Aorta (tissue), 5 donors: ENCODE results near the gene ACAP3. TPM values are rescaled to one million over a fixed set of nuclear protein-coding genes. Genes with fewer than 3 reads are reported as not detected.

ENCODE experiments used
- ATAC-seq: fragments of 200-7000 bp; cut with Tn5 transposase; one replicate; pipeline ENCODE4 v1.9.1; 2022; ENCODE audit warnings: moderate library complexity; ENCODE audit not compliant: low FRiP score
- DNase-seq, 2 donors: peaks; one replicate each; pipeline ENCODE4 v3.0.0-alpha.2; 2020
- H3K27ac ChIP-seq, 2 donors: one replicate each; pipeline ENCODE4 v1.5.1; 2013; ENCODE audit warnings: low read length in 2 of 2, mild to moderate bottlenecking in 2 of 2, moderate library complexity in 2 of 2, control low read depth in 1 of 2, inconsistent platforms in 1 of 2, low read depth in 1 of 2
- H3K27me3 ChIP-seq, 2 donors: one replicate each; pipeline ENCODE4 v1.6.1; 2013; ENCODE audit warnings: control low read depth in 1 of 2, low read length in 1 of 2, mild to moderate bottlenecking in 1 of 2, moderate library complexity in 1 of 2; ENCODE audit not compliant: insufficient read depth in 2 of 2, control insufficient read depth in 1 of 2
- H3K36me3 ChIP-seq, 2 donors: one replicate each; pipeline ENCODE4 v1.6.1; 2013; ENCODE audit warnings: control low read depth in 1 of 2, low read length in 1 of 2, mild to moderate bottlenecking in 1 of 2; ENCODE audit not compliant: insufficient read depth in 2 of 2, control insufficient read depth in 1 of 2
- H3K4me1 ChIP-seq, 2 donors: one replicate each; pipeline ENCODE4 v1.6.1; 2013; ENCODE audit warnings: low read length in 2 of 2, control low read depth in 1 of 2, mild to moderate bottlenecking in 1 of 2, moderate library complexity in 1 of 2; ENCODE audit not compliant: insufficient read depth in 2 of 2, control insufficient read depth in 1 of 2
- H3K4me3 ChIP-seq, 2 donors: one replicate each; pipeline ENCODE4 v1.5.1; 2013; ENCODE audit warnings: low read length in 2 of 2, control low read depth in 1 of 2, mild to moderate bottlenecking in 1 of 2
- H3K9me3 ChIP-seq: one replicate; pipeline ENCODE4 v1.6.1; 2013; ENCODE audit warnings: mild to moderate bottlenecking, low read length; ENCODE audit not compliant: control insufficient read depth
- WGBS, 2 donors: extraction: QIAGEN DNeasy Blood & Tissue Kit; methylation state at CpG; one replicate each; pipeline ENCODE4 v1.1.7; 2013; 5-methylcytosine and 5-hydroxymethylcytosine counted together
- intact Hi-C, 2 donors: fragments of 100-400 bp; cut with DNase I; formaldehyde crosslinking; loops; one replicate each; pipeline versions ENCODE4 v1.14.2 to v1.15.0; 2022
- polyA plus RNA-seq, 2 donors: library from polyadenylated mRNA; stranded (reverse); fragments of 200-250 nt; gene quantifications; one replicate each; pipeline ENCODE4 v1.2.3, GENCODE V29; 2013
- total RNA-seq, 2 donors: library from RNA; stranded (reverse); fragmentation: NEBNext Ultra II Directional; extraction: Animal tissue kit (Norgen Biotek cat#: 25700); gene quantifications; one replicate each; pipeline ENCODE4 v1.2.1, GENCODE V29; 2021
- donor health status: healthy with polysubstance abuse.
- donor health status: Bipolar disorder and iron deficiency.
- donor health status: DM: no; HTN: no; CAD: no.
- donor health status: DM: no; HTN: no; CAD: no.
- donor health status: DM: yes; HTN: yes; CAD: no.

Gene ACAP3
- total and polyA plus RNA-seq, 4 donors = 10.6 to 69.2 (median 44.4) TPM

DNA sequence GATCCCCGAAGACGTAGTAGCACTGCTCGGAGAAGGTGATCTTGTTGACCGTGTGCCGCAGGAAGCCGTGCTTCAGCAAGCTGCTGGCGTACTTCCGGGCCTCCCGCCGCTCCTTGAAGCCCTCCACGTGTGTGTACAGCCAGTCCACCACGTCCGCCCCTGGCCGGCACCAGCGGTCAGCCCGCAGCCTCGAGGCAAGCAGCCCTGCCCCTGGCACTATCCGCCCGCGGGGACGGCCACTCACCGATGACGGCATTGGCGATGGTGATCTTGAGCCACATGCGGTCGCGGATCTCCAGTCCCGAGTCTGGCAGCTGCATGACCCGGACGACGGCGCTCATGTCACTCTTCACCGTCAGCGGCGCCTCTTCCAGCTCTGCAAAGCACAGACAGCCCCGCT, 30.5 kb upstream of the ACAP3 start:
- 94 to 95% methylated on average over 36 of the region's 36 CpGs for WGBS, 2 donors
- no peaks in the 10 kb centered on the region for H3K4me1 ChIP-seq
- ATAC-seq (no peak), DNase-seq (no peak)
- H3K36me3 ChIP-seq = peaks cover 0 to 4% of the 10 kb centered on the region in 2 donors
- intact Hi-C loops = no loop called here
- no peaks in the 10 kb centered on the region for H3K9me3 ChIP-seq
- no peak overlapping the region for H3K27ac ChIP-seq
- no peaks in the 10 kb centered on the region for H3K27me3 ChIP-seq
- H3K4me3 ChIP-seq = no peak overlapping the region

GRCh38 chr1:1337793-1338147, 30.0 kb upstream of the ACAP3 start:
- H3K36me3 ChIP-seq = peaks cover 0 to 4% of the 10 kb centered on the region in 2 donors
- no peak overlapping the region for H3K27ac ChIP-seq
- no peak for DNase-seq
- H3K4me1 ChIP-seq = no peaks in the 10 kb centered on the region
- H3K4me3 ChIP-seq = no peak overlapping the region
- no peak for ATAC-seq
- 78 to 82% methylated on average over 18 of the region's 18 CpGs for WGBS, 2 donors
- no peaks in the 10 kb centered on the region for H3K9me3 ChIP-seq
- intact Hi-C loops = no loop called here
- H3K27me3 ChIP-seq = no peaks in the 10 kb centered on the region

GRCh38 chr1:1336931-1337792, 29.4 kb upstream of the ACAP3 start:
- no peak overlapping the region for H3K27ac ChIP-seq
- H3K27me3 ChIP-seq = no peaks in the 10 kb centered on the region
- ATAC-seq (no peak), DNase-seq (no peak)
- intact Hi-C loops = no loop called here
- H3K9me3 ChIP-seq = no peaks in the 10 kb centered on the region
- H3K4me1 ChIP-seq = no peaks in the 10 kb centered on the region
- H3K4me3 ChIP-seq = no peak overlapping the region
- WGBS, 2 donors = 94 to 97% methylated on average over 32 of the region's 32 CpGs
- H3K36me3 ChIP-seq = peaks cover 0 to 4% of the 10 kb centered on the region in 2 donors

- DNase-seq = no peak
- no peaks in the 10 kb centered on the region for H3K4me1 ChIP-seq
- no peak overlapping the region for H3K4me3 ChIP-seq
- H3K27me3 ChIP-seq = no peaks in the 10 kb centered on the region
- H3K27ac ChIP-seq = no peak overlapping the region
- H3K36me3 ChIP-seq = no peaks in the 10 kb centered on the region
- intact Hi-C loops = no loop called here
- 91% methylated on average over 25 to 26 of the region's 26 CpGs for WGBS, 2 donors
- H3K9me3 ChIP-seq = no peaks in the 10 kb centered on the region
- ATAC-seq = no peak
These were observed 28.7 kb upstream of the ACAP3 start for GRCh38 chr1:1336446-1336845.

GRCh38 chr1:1335792-1336248, 28.1 kb upstream of the ACAP3 start:
- intact Hi-C loops = no loop called here
- no peaks in the 10 kb centered on the region for H3K27me3 ChIP-seq
- H3K4me3 ChIP-seq = no peak overlapping the region
- H3K9me3 ChIP-seq = no peaks in the 10 kb centered on the region
- 88 to 89% methylated on average over 21 of the region's 21 CpGs for WGBS, 2 donors
- H3K4me1 ChIP-seq = no peaks in the 10 kb centered on the region
- ATAC-seq (no peak), DNase-seq (no peak)
- no peaks in the 10 kb centered on the region for H3K36me3 ChIP-seq
- H3K27ac ChIP-seq = no peak overlapping the region

- 72 to 79% methylated on average over 16 of the region's 16 CpGs for WGBS, 2 donors
- no peak for ATAC-seq
- no peaks in the 10 kb centered on the region for H3K36me3 ChIP-seq
These were observed 27.6 kb upstream of the ACAP3 start for GRCh38 chr1:1335283-1335682.

GRCh38 chr1:1334835-1335234, 27.1 kb upstream of the ACAP3 start:
- Histone ChIP-seq H3K9me3 (no peaks in the 10 kb centered on the region), H3K36me3 (no peaks in the 10 kb centered on the region), H3K27ac (no peak overlapping the region), H3K27me3 (no peaks in the 10 kb centered on the region), H3K4me1 (no peaks in the 10 kb centered on the region), H3K4me3 (no peak overlapping the region)
- intact Hi-C loops = no loop called here
- DNase-seq (no peak), ATAC-seq (no peak)
- WGBS, 2 donors = 49 to 55% methylated on average over 10 to 11 of the region's 11 CpGs

More at GRCh38 chr1:1335283-1335682, 27.6 kb upstream of the ACAP3 start:
- intact Hi-C loops = no loop called here
- Histone ChIP-seq H3K4me3 (no peak overlapping the region), H3K4me1 (no peaks in the 10 kb centered on the region), H3K27me3 (no peaks in the 10 kb centered on the region), H3K9me3 (no peaks in the 10 kb centered on the region), H3K27ac (no peak overlapping the region)
- no peak for DNase-seq

DNA sequence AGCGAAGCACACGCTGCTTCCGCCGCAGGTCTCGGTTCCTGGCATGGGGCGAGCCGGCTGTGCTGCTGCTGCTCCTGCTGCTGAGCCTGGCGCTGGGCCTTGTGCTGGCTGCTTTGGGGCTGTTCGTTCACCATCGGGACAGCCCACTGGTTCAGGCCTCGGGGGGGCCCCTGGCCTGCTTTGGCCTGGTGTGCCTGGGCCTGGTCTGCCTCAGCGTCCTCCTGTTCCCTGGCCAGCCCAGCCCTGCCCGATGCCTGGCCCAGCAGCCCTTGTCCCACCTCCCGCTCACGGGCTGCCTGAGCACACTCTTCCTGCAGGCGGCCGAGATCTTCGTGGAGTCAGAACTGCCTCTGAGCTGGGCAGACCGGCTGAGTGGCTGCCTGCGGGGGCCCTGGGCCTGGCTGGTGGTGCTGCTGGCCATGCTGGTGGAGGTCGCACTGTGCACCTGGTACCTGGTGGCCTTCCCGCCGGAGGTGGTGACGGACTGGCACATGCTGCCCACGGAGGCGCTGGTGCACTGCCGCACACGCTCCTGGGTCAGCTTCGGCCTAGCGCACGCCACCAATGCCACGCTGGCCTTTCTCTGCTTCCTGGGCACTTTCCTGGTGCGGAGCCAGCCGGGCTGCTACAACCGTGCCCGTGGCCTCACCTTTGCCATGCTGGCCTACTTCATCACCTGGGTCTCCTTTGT, 26.0 kb upstream of the ACAP3 start:
- DNase-seq (no peak), ATAC-seq (no peak)

More for the DNA sequence above, 26.0 kb upstream of the ACAP3 start:
- no peaks in the 10 kb centered on the region for H3K36me3 ChIP-seq
- no peak overlapping the region for H3K4me3 ChIP-seq
- H3K4me1 ChIP-seq = no peaks in the 10 kb centered on the region
- WGBS, 2 donors = 75 to 81% methylated on average over 36 of the region's 36 CpGs
- no peaks in the 10 kb centered on the region for H3K27me3 ChIP-seq
- H3K9me3 ChIP-seq = no peaks in the 10 kb centered on the region
- intact Hi-C loops = no loop called here
- H3K27ac ChIP-seq = no peak overlapping the region
